Measurements from ENCODE around the gene PTPRM.

- TF ChIP-seq, protein P1, sequence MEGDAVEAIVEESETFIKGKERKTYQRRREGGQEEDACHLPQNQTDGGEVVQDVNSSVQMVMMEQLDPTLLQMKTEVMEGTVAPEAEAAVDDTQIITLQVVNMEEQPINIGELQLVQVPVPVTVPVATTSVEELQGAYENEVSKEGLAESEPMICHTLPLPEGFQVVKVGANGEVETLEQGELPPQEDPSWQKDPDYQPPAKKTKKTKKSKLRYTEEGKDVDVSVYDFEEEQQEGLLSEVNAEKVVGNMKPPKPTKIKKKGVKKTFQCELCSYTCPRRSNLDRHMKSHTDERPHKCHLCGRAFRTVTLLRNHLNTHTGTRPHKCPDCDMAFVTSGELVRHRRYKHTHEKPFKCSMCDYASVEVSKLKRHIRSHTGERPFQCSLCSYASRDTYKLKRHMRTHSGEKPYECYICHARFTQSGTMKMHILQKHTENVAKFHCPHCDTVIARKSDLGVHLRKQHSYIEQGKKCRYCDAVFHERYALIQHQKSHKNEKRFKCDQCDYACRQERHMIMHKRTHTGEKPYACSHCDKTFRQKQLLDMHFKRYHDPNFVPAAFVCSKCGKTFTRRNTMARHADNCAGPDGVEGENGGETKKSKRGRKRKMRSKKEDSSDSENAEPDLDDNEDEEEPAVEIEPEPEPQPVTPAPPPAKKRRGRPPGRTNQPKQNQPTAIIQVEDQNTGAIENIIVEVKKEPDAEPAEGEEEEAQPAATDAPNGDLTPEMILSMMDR (IDR thresholded peaks at IDR 0.05): no peak
- no peak for TF ChIP-seq EP300 (IDR thresholded peaks at IDR 0.05)
Observed at GRCh38 chr18:7726522-7726921, 159.4 kb downstream of the PTPRM start.

Data from ovary (tissue), 3 donors.